Hematopoietic multipotent progenitor cell treated with erythropoietin and hydrocortisone succinate and interleukin-3 and kit ligand, for 8 days (in vitro differentiated cells): ENCODE data around the gene SLC2A13.

Experiments
- DNase-seq: peaks from one replicate; pipeline ENCODE4 v3.0.0-alpha.2; 2015

Gene SLC2A13

DNA sequence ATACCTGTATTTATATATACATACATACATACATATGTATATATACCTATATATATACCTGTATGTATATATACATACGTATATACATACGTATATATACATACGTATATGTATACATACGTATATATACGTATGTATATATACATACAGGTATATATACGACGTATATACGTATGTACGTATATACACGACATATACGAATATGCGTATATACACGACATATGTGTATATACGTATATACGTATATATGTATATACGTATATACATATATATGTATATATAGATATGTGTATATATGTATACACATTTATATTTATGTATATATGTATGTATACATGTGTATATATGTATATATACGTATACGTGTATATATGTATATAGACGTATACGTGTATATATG is 393.5 kb downstream of the SLC2A13 start:
- no peak for DNase-seq
